HepG2 (cell line): ENCODE results near the gene CASS4.

Experiments used
- CEBPZ ChIP-seq: IDR thresholded peaks from 2 replicates; pipeline ENCODE4 v1.6.1; 2012; ENCODE audit warnings: low read length, improper control_type of control experiment
- CTCF ChIP-seq: sonication (generic); formaldehyde crosslinking; IDR thresholded peaks from 2 replicates; pipeline ENCODE4 v1.5.0; 2020; ENCODE audit warnings: mild to moderate bottlenecking, missing genetic modification reagents, moderate library complexity
- GABPA ChIP-seq, 2 experiments: IDR thresholded peaks; 2 replicates each; pipeline ENCODE4 v1.6.1; 2011 to 2016; ENCODE audit warnings: low read depth in 2 of 2, low read length in 1 of 2, missing biosample characterization in 1 of 2, missing genetic modification characterization in 1 of 2
- HCFC1 ChIP-seq: fragments of 150-350 bp; IDR thresholded peaks from 2 replicates; pipeline ENCODE4 v1.6.1; 2014; ENCODE audit warnings: low read depth, low read length
- KDM5B ChIP-seq: sonication (generic); formaldehyde crosslinking; IDR thresholded peaks from 2 replicates; pipeline ENCODE4 v1.4.0; 2020; ENCODE audit warnings: missing genetic modification reagents, mild to moderate bottlenecking, borderline replicate concordance
- KLF11 ChIP-seq: IDR thresholded peaks from 2 replicates; pipeline ENCODE4 v1.6.1; 2016; ENCODE audit warnings: missing compliant biosample characterization
- NCOR1 ChIP-seq: fragments of 200-600 bp; sonication (generic); IDR thresholded peaks from 2 replicates; pipeline ENCODE4 v1.7.0; 2017; ENCODE audit warnings: antibody characterized with exemption, low read length, borderline replicate concordance
- ZKSCAN1 ChIP-seq: fragments of 150-350 bp; IDR thresholded peaks from 2 replicates; pipeline ENCODE4 v1.6.1; 2014; ENCODE audit warnings: low read length

- TF ChIP-seq NCOR1 (no peak), ZKSCAN1 (no peak), GABPA (IDR thresholded peaks at IDR 0.05; ENCODE audit: low read depth, low read length) (no peak), GABPA (CRISPR knock-in tag; IDR thresholded peaks at IDR 0.05; ENCODE audit: low read depth) (no peak), HCFC1 (no peak), KLF11 (no peak), CEBPZ (no peak), KDM5B (CRISPR knock-in tag) (no peak), CTCF (no peak)
Measured at GRCh38 chr20:56467968-56468315, 55.9 kb downstream of the CASS4 start.
